ENCODE results near the gene CEP131. TPM values are rescaled to one million over a fixed set of nuclear protein-coding genes. Genes with fewer than 3 reads are reported as not detected.

Gene CEP131
- total RNA-seq, 1 donor from 2014 or later = 2.1 TPM

GRCh38 chr17:81239714-81240555, 17.2 kb upstream of the CEP131 start:
- DNase-seq (ENCODE audit: low spot score) = no peak
- ATAC-seq = peak; percentile 2

GRCh38 chr17:81238815-81239713, 16.3 kb upstream of the CEP131 start, which contains the start of the genes NDUFAF8 and TEPSIN:
Gene NDUFAF8 (plus strand): TSS chr17:81239318. CDS start chr17:81239364, 46 bp downstream.
Gene TEPSIN (minus strand): TSS chr17:81239055. CDS start chr17:81239033, 22 bp downstream.
- ATAC-seq (peak; percentile 90), DNase-seq (ENCODE audit: low spot score) (peak; percentile 98)

GRCh38 chr17:81238490-81238814, 15.7 kb upstream of the CEP131 start:
- DNase-seq (ENCODE audit: low spot score) (no peak), ATAC-seq (no peak)

GRCh38 chr17:81237591-81238489, 15.1 kb upstream of the CEP131 start:
- DNase-seq (ENCODE audit: low spot score) = no peak

GRCh38 chr17:81236784-81237183, 14.0 kb upstream of the CEP131 start:
- DNase-seq (ENCODE audit: low spot score) = no peak
- ATAC-seq = no peak

More at GRCh38 chr17:81237591-81238489, 15.1 kb upstream of the CEP131 start:
- no peak for ATAC-seq

- no peak for ATAC-seq
- no peak for DNase-seq (ENCODE audit: low spot score)
These were observed 13.3 kb upstream of the CEP131 start for GRCh38 chr17:81235822-81236740.

GRCh38 chr17:81234940-81235821, 12.4 kb upstream of the CEP131 start:
- no peak for ATAC-seq
- no peak for DNase-seq (ENCODE audit: low spot score)

- ATAC-seq = no peak
- DNase-seq (ENCODE audit: low spot score) = no peak
These were observed 11.7 kb upstream of the CEP131 start for GRCh38 chr17:81234506-81234855.

- ATAC-seq (no peak), DNase-seq (ENCODE audit: low spot score) (no peak)
These were observed 11.2 kb upstream of the CEP131 start for GRCh38 chr17:81233811-81234505.

GRCh38 chr17:81233316-81233715, 10.6 kb upstream of the CEP131 start:
- DNase-seq (ENCODE audit: low spot score) = no peak
- no peak for ATAC-seq

- no peak for DNase-seq (ENCODE audit: low spot score)
- no peak for ATAC-seq
These were observed 10.0 kb upstream of the CEP131 start for GRCh38 chr17:81232616-81233241.

- DNase-seq (ENCODE audit: low spot score) = no peak
- ATAC-seq = no peak
These were observed 9.2 kb upstream of the CEP131 start for GRCh38 chr17:81231766-81232581.

- DNase-seq (ENCODE audit: low spot score) = no peak
- no peak for ATAC-seq
These were observed 8.4 kb upstream of the CEP131 start for GRCh38 chr17:81231121-81231645.

- ATAC-seq (peak; percentile 33), DNase-seq (ENCODE audit: low spot score) (no peak)
These were observed 7.5 kb upstream of the CEP131 start for GRCh38 chr17:81230043-81230820.

GRCh38 chr17:81229666-81229920, 6.8 kb upstream of the CEP131 start:
- DNase-seq (ENCODE audit: low spot score) (no peak), ATAC-seq (no peak)
